ENCODE measurements around the gene AK1.

- TF ChIP-seq POLR2A (IDR thresholded peaks at IDR 0.05; ENCODE audit: low read depth) (no peak), CTCF (IDR thresholded peaks at IDR 0.05) (no peak), POLR2AphosphoS5 (IDR thresholded peaks at IDR 0.05) (peak in 1 of 2 donors; percentile 28)
Observed at GRCh38 chr9:127918183-127919107, 41.0 kb upstream of the AK1 start.

Data from esophagus muscularis mucosa (tissue), 3 donors.